Measurements from ENCODE around the gene KDM4C. TPM values are rescaled to one million over a fixed set of nuclear protein-coding genes. Genes with fewer than 3 reads are reported as not detected.

Gene KDM4C
- total RNA-seq, 1 experiment from 2014 or later: 7.1 TPM

GRCh38 chr9:6973089-6973488, 215.3 kb downstream of the KDM4C start:
- no TSS peak for BruUV-seq (replicated peaks)
- no peak overlapping the region for H3K27ac ChIP-seq (ENCODE audit: low read length)
- no peak overlapping the region for H3K4me3 ChIP-seq (ENCODE audit: low read depth in 2 of 2, low read length in 2 of 2)
- intact Hi-C loops (cut with micrococcal nuclease; ENCODE audit: unreplicated experiment): no loop called here
- no peaks in the 10 kb centered on the region for H3K27me3 ChIP-seq (ENCODE audit: control insufficient read depth, insufficient read depth, low read length)
- CTCF ChIA-PET: no interaction called here
- DNase-seq (ENCODE audit: low read depth, low spot score) (no peak), ATAC-seq (no peak)
- no peaks in the 10 kb centered on the region for H3K9me3 ChIP-seq (ENCODE audit: control insufficient read depth, insufficient read depth, low read depth, low read length)
- no peaks in the 10 kb centered on the region for H3K36me3 ChIP-seq (ENCODE audit: control insufficient read depth, insufficient read depth, low read length)
- no peaks in the 10 kb centered on the region for H3K4me1 ChIP-seq (ENCODE audit: control insufficient read depth, insufficient read depth, low read length)
- no peak for TF ChIP-seq SIN3A (IDR thresholded peaks at IDR 0.05; ENCODE audit: borderline replicate concordance, insufficient read depth, low read depth, low read length)
- TF ChIP-seq, protein P1, sequence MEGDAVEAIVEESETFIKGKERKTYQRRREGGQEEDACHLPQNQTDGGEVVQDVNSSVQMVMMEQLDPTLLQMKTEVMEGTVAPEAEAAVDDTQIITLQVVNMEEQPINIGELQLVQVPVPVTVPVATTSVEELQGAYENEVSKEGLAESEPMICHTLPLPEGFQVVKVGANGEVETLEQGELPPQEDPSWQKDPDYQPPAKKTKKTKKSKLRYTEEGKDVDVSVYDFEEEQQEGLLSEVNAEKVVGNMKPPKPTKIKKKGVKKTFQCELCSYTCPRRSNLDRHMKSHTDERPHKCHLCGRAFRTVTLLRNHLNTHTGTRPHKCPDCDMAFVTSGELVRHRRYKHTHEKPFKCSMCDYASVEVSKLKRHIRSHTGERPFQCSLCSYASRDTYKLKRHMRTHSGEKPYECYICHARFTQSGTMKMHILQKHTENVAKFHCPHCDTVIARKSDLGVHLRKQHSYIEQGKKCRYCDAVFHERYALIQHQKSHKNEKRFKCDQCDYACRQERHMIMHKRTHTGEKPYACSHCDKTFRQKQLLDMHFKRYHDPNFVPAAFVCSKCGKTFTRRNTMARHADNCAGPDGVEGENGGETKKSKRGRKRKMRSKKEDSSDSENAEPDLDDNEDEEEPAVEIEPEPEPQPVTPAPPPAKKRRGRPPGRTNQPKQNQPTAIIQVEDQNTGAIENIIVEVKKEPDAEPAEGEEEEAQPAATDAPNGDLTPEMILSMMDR (IDR thresholded peaks at IDR 0.05): no peak
- in situ Hi-C loops (cut with HindIII; ENCODE audit: low pct_unique_long_range_greater_than_20kb, low sequenced_read_pairs): no loop called here
- POLR2A ChIA-PET: no interaction called here

GRCh38 chr9:6973762-6974161, 216.0 kb downstream of the KDM4C start:
- no peak for ATAC-seq
- CTCF ChIA-PET: no interaction called here
- intact Hi-C loops (cut with micrococcal nuclease; ENCODE audit: unreplicated experiment): no loop called here

DNA sequence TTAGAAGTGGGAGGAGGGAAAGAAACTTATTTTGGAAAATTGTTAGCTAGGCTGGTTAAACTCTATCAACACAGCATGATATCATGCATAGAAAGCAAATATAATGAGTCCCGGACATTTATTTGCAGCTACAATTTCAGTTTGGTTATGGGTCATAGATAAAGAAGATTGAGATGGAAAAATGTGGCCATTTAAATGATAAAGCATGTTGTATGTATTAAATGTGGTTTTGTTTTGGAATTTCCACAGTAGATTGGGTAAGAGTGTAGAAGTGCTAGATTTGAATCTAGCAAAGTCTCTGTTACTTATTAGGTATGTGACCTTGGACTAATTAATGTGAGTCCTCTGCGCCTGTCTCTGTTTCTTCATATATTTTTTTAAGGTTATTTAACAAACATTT, 217.4 kb downstream of the KDM4C start:
- ATAC-seq (no peak), DNase-seq (ENCODE audit: low read depth, low spot score) (no peak)
- Histone ChIP-seq H3K27me3 (ENCODE audit: control insufficient read depth, insufficient read depth, low read length) (no peaks in the 10 kb centered on the region), H3K4me3 (ENCODE audit: low read depth in 2 of 2, low read length in 2 of 2) (no peak overlapping the region), H3K27ac (ENCODE audit: low read length) (no peak overlapping the region), H3K4me1 (ENCODE audit: control insufficient read depth, insufficient read depth, low read length) (no peaks in the 10 kb centered on the region), H3K9me3 (ENCODE audit: control insufficient read depth, insufficient read depth, low read depth, low read length) (no peaks in the 10 kb centered on the region), H3K36me3 (ENCODE audit: control insufficient read depth, insufficient read depth, low read length) (no peaks in the 10 kb centered on the region)
- BruUV-seq (replicated peaks): no TSS peak
- in situ Hi-C loops (cut with HindIII; ENCODE audit: low pct_unique_long_range_greater_than_20kb, low sequenced_read_pairs) (no loop called here), intact Hi-C loops (cut with micrococcal nuclease; ENCODE audit: unreplicated experiment) (no loop called here)
- ChIA-PET POLR2A (no interaction called here), CTCF (no interaction called here)
- TF ChIP-seq POLR2AphosphoS5 (IDR thresholded peaks at IDR 0.05; ENCODE audit: low read depth, low read length) (no peak), SIN3A (IDR thresholded peaks at IDR 0.05; ENCODE audit: borderline replicate concordance, insufficient read depth, low read depth, low read length) (no peak), TCF7L2 (IDR thresholded peaks at IDR 0.05; ENCODE audit: low read depth, low read length) (no peak)
- TF ChIP-seq, protein P2, sequence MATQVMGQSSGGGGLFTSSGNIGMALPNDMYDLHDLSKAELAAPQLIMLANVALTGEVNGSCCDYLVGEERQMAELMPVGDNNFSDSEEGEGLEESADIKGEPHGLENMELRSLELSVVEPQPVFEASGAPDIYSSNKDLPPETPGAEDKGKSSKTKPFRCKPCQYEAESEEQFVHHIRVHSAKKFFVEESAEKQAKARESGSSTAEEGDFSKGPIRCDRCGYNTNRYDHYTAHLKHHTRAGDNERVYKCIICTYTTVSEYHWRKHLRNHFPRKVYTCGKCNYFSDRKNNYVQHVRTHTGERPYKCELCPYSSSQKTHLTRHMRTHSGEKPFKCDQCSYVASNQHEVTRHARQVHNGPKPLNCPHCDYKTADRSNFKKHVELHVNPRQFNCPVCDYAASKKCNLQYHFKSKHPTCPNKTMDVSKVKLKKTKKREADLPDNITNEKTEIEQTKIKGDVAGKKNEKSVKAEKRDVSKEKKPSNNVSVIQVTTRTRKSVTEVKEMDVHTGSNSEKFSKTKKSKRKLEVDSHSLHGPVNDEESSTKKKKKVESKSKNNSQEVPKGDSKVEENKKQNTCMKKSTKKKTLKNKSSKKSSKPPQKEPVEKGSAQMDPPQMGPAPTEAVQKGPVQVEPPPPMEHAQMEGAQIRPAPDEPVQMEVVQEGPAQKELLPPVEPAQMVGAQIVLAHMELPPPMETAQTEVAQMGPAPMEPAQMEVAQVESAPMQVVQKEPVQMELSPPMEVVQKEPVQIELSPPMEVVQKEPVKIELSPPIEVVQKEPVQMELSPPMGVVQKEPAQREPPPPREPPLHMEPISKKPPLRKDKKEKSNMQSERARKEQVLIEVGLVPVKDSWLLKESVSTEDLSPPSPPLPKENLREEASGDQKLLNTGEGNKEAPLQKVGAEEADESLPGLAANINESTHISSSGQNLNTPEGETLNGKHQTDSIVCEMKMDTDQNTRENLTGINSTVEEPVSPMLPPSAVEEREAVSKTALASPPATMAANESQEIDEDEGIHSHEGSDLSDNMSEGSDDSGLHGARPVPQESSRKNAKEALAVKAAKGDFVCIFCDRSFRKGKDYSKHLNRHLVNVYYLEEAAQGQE (IDR thresholded peaks at IDR 0.05; ENCODE audit: insufficient read depth in 1 of 2, low read depth in 2 of 2, low read length in 1 of 2): no peak
- TF ChIP-seq, protein P1 (IDR thresholded peaks at IDR 0.05): no peak

More at GRCh38 chr9:6973762-6974161, 216.0 kb downstream of the KDM4C start:
- Histone ChIP-seq H3K36me3 (ENCODE audit: control insufficient read depth, insufficient read depth, low read length) (no peaks in the 10 kb centered on the region), H3K4me3 (ENCODE audit: low read depth in 2 of 2, low read length in 2 of 2) (no peak overlapping the region), H3K4me1 (ENCODE audit: control insufficient read depth, insufficient read depth, low read length) (no peaks in the 10 kb centered on the region), H3K27ac (ENCODE audit: low read length) (no peak overlapping the region), H3K27me3 (ENCODE audit: control insufficient read depth, insufficient read depth, low read length) (no peaks in the 10 kb centered on the region), H3K9me3 (ENCODE audit: control insufficient read depth, insufficient read depth, low read depth, low read length) (no peaks in the 10 kb centered on the region)
- TF ChIP-seq, protein P2 (IDR thresholded peaks at IDR 0.05; ENCODE audit: insufficient read depth in 1 of 2, low read depth in 2 of 2, low read length in 1 of 2): no peak
- no peak for TF ChIP-seq SIN3A (IDR thresholded peaks at IDR 0.05; ENCODE audit: borderline replicate concordance, insufficient read depth, low read depth, low read length)
- in situ Hi-C loops (cut with HindIII; ENCODE audit: low pct_unique_long_range_greater_than_20kb, low sequenced_read_pairs): no loop called here
- DNase-seq (ENCODE audit: low read depth, low spot score): no peak
- BruUV-seq (replicated peaks): no TSS peak
- POLR2A ChIA-PET: no interaction called here
